WI38 (cell line): Measurements from ENCODE around the gene DPH6.

Experiments
- H3K4me3 ChIP-seq: 2 replicates; pipeline ENCODE4 v1.5.1; 2011; ENCODE audit warnings: low read depth, mild to moderate bottlenecking, control low read depth, low read length
- CTCF ChIP-seq: IDR thresholded peaks from 2 replicates; pipeline ENCODE4 v1.5.1; 2012; ENCODE audit warnings: low read depth, mild to moderate bottlenecking, control low read depth, low read length

Gene DPH6

GRCh38 chr15:35458176-35458856 lies 87.6 kb downstream of the DPH6 start:
- no peak for TF ChIP-seq CTCF
- H3K4me3 ChIP-seq = no peak overlapping the region

GRCh38 chr15:35455201-35455600 lies 90.8 kb downstream of the DPH6 start:
- no peak for TF ChIP-seq CTCF

GRCh38 chr15:35450492-35450891 lies 95.5 kb downstream of the DPH6 start:
- TF ChIP-seq CTCF = no peak
- H3K4me3 ChIP-seq = no peak overlapping the region

More at GRCh38 chr15:35455201-35455600, 90.8 kb downstream of the DPH6 start:
- no peak overlapping the region for H3K4me3 ChIP-seq

GRCh38 chr15:35448294-35448693 lies 97.7 kb downstream of the DPH6 start:
- no peak for TF ChIP-seq CTCF
- H3K4me3 ChIP-seq = no peak overlapping the region

GRCh38 chr15:35445891-35446290 lies 100.1 kb downstream of the DPH6 start:
- no peak for TF ChIP-seq CTCF
- H3K4me3 ChIP-seq = no peak overlapping the region

- H3K4me3 ChIP-seq = no peak overlapping the region
- TF ChIP-seq CTCF = peak; percentile 60
Observed at GRCh38 chr15:35444557-35445204, 101.3 kb downstream of the DPH6 start.

- TF ChIP-seq CTCF = no peak
Observed at GRCh38 chr15:35443376-35443775, 102.6 kb downstream of the DPH6 start.

More at GRCh38 chr15:35443376-35443775, 102.6 kb downstream of the DPH6 start:
- no peak overlapping the region for H3K4me3 ChIP-seq
